ENCODE results near the gene DBP.

Gene DBP

GRCh38 chr19:48635966-48636858, 967 bp downstream of the DBP start:
- H4K12ac ChIP-seq (ENCODE audit: low read depth, low read length), result no peak overlapping the region
- no peak overlapping the region for H3K9ac ChIP-seq (ENCODE audit: low read length)
- H3K4me2 ChIP-seq (ENCODE audit: low read length), result peak overlapping the region; percentile 67
- no peak overlapping the region for H2AK5ac ChIP-seq (ENCODE audit: low read length)
- no peak overlapping the region for H4K91ac ChIP-seq (ENCODE audit: low read depth, low read length)
- H3K4me1 ChIP-seq (ENCODE audit: control insufficient read depth in 1 of 2, insufficient read depth in 2 of 2, low read length in 2 of 2), result peaks cover 21 to 32% of the 10 kb centered on the region in 2 experiments
- DNase-seq, result no peak
- no peak overlapping the region for H2BK5ac ChIP-seq (ENCODE audit: low read depth, low read length, poor library complexity)
- H4K8ac ChIP-seq (ENCODE audit: low read depth, low read length), result peak overlapping the region; percentile 19
- H3K27me3 ChIP-seq (ENCODE audit: insufficient read depth, low read length), result peaks cover 15% of the 10 kb centered on the region
- H2BK12ac ChIP-seq (ENCODE audit: low read length), result no peak overlapping the region
- no CpG with 5 or more reads among the region's 35 CpGs for WGBS (ENCODE audit: extremely low coverage, insufficient coverage, insufficient read length)
- H3K79me2 ChIP-seq (ENCODE audit: control insufficient read depth, insufficient read depth, low read length, poor library complexity), result no peaks in the 10 kb centered on the region
- H3K36me3 ChIP-seq (ENCODE audit: control insufficient read depth in 1 of 2, insufficient read depth in 2 of 2, low read length in 2 of 2), result no peaks in the 10 kb centered on the region
- peak overlapping the region; percentile 62 for H2AFZ ChIP-seq (ENCODE audit: insufficient read depth, low read length, poor library complexity)
- no peak overlapping the region for H3K14ac ChIP-seq (ENCODE audit: low read length)
- no peak overlapping the region for H3K27ac ChIP-seq (ENCODE audit: low read depth, low read length)
- H3K4ac ChIP-seq (ENCODE audit: low read depth, low read length), result no peak overlapping the region
- peaks cover 3% of the 10 kb centered on the region for H3K79me1 ChIP-seq (ENCODE audit: low read length)
- H3K18ac ChIP-seq (ENCODE audit: low read length), result no peak overlapping the region
- no peak overlapping the region for H3K23ac ChIP-seq (ENCODE audit: low read length)
- H2BK120ac ChIP-seq (ENCODE audit: insufficient read depth, low read length, poor library complexity), result no peak overlapping the region
- no peak overlapping the region for H3K4me3 ChIP-seq (ENCODE audit: low read depth, low read length)
- H3K9me3 ChIP-seq (ENCODE audit: insufficient read depth, low read depth, low read length), result peaks cover 3% of the 10 kb centered on the region

- Histone ChIP-seq H3K4me2 (ENCODE audit: low read length) (peak overlapping the region; percentile 67), H2BK5ac (ENCODE audit: low read depth, low read length, poor library complexity) (no peak overlapping the region), H3K27me3 (ENCODE audit: insufficient read depth, low read length) (peaks cover 15% of the 10 kb centered on the region), H4K8ac (ENCODE audit: low read depth, low read length) (peak overlapping the region; percentile 32), H3K79me1 (ENCODE audit: low read length) (peaks cover 4% of the 10 kb centered on the region), H3K4me3 (ENCODE audit: low read depth, low read length) (peak overlapping the region; percentile 53), H4K12ac (ENCODE audit: low read depth, low read length) (no peak overlapping the region), H2AFZ (ENCODE audit: insufficient read depth, low read length, poor library complexity) (peak overlapping the region; percentile 62), H3K4me1 (ENCODE audit: control insufficient read depth in 1 of 2, insufficient read depth in 2 of 2, low read length in 2 of 2) (peaks cover 21 to 40% of the 10 kb centered on the region in 2 experiments), H3K18ac (ENCODE audit: low read length) (peak overlapping the region; percentile 15), H3K9ac (ENCODE audit: low read length) (no peak overlapping the region), H4K91ac (ENCODE audit: low read depth, low read length) (no peak overlapping the region), H3K23ac (ENCODE audit: low read length) (no peak overlapping the region), H3K14ac (ENCODE audit: low read length) (no peak overlapping the region), H2BK12ac (ENCODE audit: low read length) (no peak overlapping the region), H3K79me2 (ENCODE audit: control insufficient read depth, insufficient read depth, low read length, poor library complexity) (no peaks in the 10 kb centered on the region), H2BK120ac (ENCODE audit: insufficient read depth, low read length, poor library complexity) (no peak overlapping the region), H3K4ac (ENCODE audit: low read depth, low read length) (no peak overlapping the region), H3K36me3 (ENCODE audit: control insufficient read depth in 1 of 2, insufficient read depth in 2 of 2, low read length in 2 of 2) (no peaks in the 10 kb centered on the region), H2AK5ac (ENCODE audit: low read length) (no peak overlapping the region), H3K27ac (ENCODE audit: low read depth, low read length) (no peak overlapping the region), H3K9me3 (ENCODE audit: insufficient read depth, low read depth, low read length) (peaks cover 3% of the 10 kb centered on the region)
- WGBS (ENCODE audit: extremely low coverage, insufficient coverage, insufficient read length), result no CpG with 5 or more reads among the region's 67 CpGs
- peak; percentile 43 to 68 for DNase-seq
Measured at GRCh38 chr19:48635263-48635965, 1.8 kb downstream of the DBP start.

GRCh38 chr19:48634424-48635262, 2.5 kb downstream of the DBP start:
- H2BK12ac ChIP-seq (ENCODE audit: low read length), result no peak overlapping the region
- peak overlapping the region; percentile 50 for H2AFZ ChIP-seq (ENCODE audit: insufficient read depth, low read length, poor library complexity)
- no peak overlapping the region for H3K4ac ChIP-seq (ENCODE audit: low read depth, low read length)
- no peak overlapping the region for H3K27ac ChIP-seq (ENCODE audit: low read depth, low read length)
- peak; percentile 96 to 98 for DNase-seq
- peak overlapping the region; percentile 38 for H3K4me2 ChIP-seq (ENCODE audit: low read length)
- peak overlapping the region; percentile 72 for H4K91ac ChIP-seq (ENCODE audit: low read depth, low read length)
- H3K9ac ChIP-seq (ENCODE audit: low read length), result no peak overlapping the region
- H3K4me1 ChIP-seq (ENCODE audit: control insufficient read depth in 1 of 2, insufficient read depth in 2 of 2, low read length in 2 of 2), result peaks cover 25 to 47% of the 10 kb centered on the region in 2 experiments
- no peak overlapping the region for H3K23ac ChIP-seq (ENCODE audit: low read length)
- H3K14ac ChIP-seq (ENCODE audit: low read length), result no peak overlapping the region
- no peak overlapping the region for H2BK5ac ChIP-seq (ENCODE audit: low read depth, low read length, poor library complexity)
- peak overlapping the region; percentile 69 for H4K8ac ChIP-seq (ENCODE audit: low read depth, low read length)
- peaks cover 4% of the 10 kb centered on the region for H3K79me1 ChIP-seq (ENCODE audit: low read length)
- peaks cover 15% of the 10 kb centered on the region for H3K27me3 ChIP-seq (ENCODE audit: insufficient read depth, low read length)
- no peak overlapping the region for H2AK5ac ChIP-seq (ENCODE audit: low read length)
- no CpG with 5 or more reads among the region's 37 CpGs for WGBS (ENCODE audit: extremely low coverage, insufficient coverage, insufficient read length)
- H3K9me3 ChIP-seq (ENCODE audit: insufficient read depth, low read depth, low read length), result peaks cover 3% of the 10 kb centered on the region
- H2BK120ac ChIP-seq (ENCODE audit: insufficient read depth, low read length, poor library complexity), result no peak overlapping the region
- H3K36me3 ChIP-seq (ENCODE audit: control insufficient read depth in 1 of 2, insufficient read depth in 2 of 2, low read length in 2 of 2), result no peaks in the 10 kb centered on the region
- no peak overlapping the region for H3K4me3 ChIP-seq (ENCODE audit: low read depth, low read length)
- H3K79me2 ChIP-seq (ENCODE audit: control insufficient read depth, insufficient read depth, low read length, poor library complexity), result no peaks in the 10 kb centered on the region
- H3K18ac ChIP-seq (ENCODE audit: low read length), result no peak overlapping the region
- H4K12ac ChIP-seq (ENCODE audit: low read depth, low read length), result no peak overlapping the region

- H3K27ac ChIP-seq (ENCODE audit: low read depth, low read length), result no peak overlapping the region
- no peak overlapping the region for H2BK5ac ChIP-seq (ENCODE audit: low read depth, low read length, poor library complexity)
- H3K79me1 ChIP-seq (ENCODE audit: low read length), result peaks cover 4% of the 10 kb centered on the region
- H4K8ac ChIP-seq (ENCODE audit: low read depth, low read length), result no peak overlapping the region
- H2BK12ac ChIP-seq (ENCODE audit: low read length), result no peak overlapping the region
- H3K27me3 ChIP-seq (ENCODE audit: insufficient read depth, low read length), result peaks cover 15% of the 10 kb centered on the region
- H3K79me2 ChIP-seq (ENCODE audit: control insufficient read depth, insufficient read depth, low read length, poor library complexity), result no peaks in the 10 kb centered on the region
- H3K4me2 ChIP-seq (ENCODE audit: low read length), result no peak overlapping the region
- no peak overlapping the region for H3K9ac ChIP-seq (ENCODE audit: low read length)
- H3K14ac ChIP-seq (ENCODE audit: low read length), result no peak overlapping the region
- no peak overlapping the region for H4K12ac ChIP-seq (ENCODE audit: low read depth, low read length)
- no peaks in the 10 kb centered on the region for H3K36me3 ChIP-seq (ENCODE audit: control insufficient read depth in 1 of 2, insufficient read depth in 2 of 2, low read length in 2 of 2)
- peaks cover 25 to 48% of the 10 kb centered on the region in 2 experiments for H3K4me1 ChIP-seq (ENCODE audit: control insufficient read depth in 1 of 2, insufficient read depth in 2 of 2, low read length in 2 of 2)
- no peak overlapping the region for H3K4me3 ChIP-seq (ENCODE audit: low read depth, low read length)
- no peak for DNase-seq
- no peak overlapping the region for H2AFZ ChIP-seq (ENCODE audit: insufficient read depth, low read length, poor library complexity)
- H3K9me3 ChIP-seq (ENCODE audit: insufficient read depth, low read depth, low read length), result peaks cover 3% of the 10 kb centered on the region
- H3K23ac ChIP-seq (ENCODE audit: low read length), result no peak overlapping the region
- H2AK5ac ChIP-seq (ENCODE audit: low read length), result no peak overlapping the region
- WGBS (ENCODE audit: extremely low coverage, insufficient coverage, insufficient read length), result no CpG with 5 or more reads among the region's 7 CpGs
- no peak overlapping the region for H4K91ac ChIP-seq (ENCODE audit: low read depth, low read length)
- no peak overlapping the region for H3K18ac ChIP-seq (ENCODE audit: low read length)
- no peak overlapping the region for H2BK120ac ChIP-seq (ENCODE audit: insufficient read depth, low read length, poor library complexity)
- H3K4ac ChIP-seq (ENCODE audit: low read depth, low read length), result no peak overlapping the region
Measured at GRCh38 chr19:48634036-48634342, 3.2 kb downstream of the DBP start.

Measured in trophoblast cell (in vitro differentiated cells and primary cell).